Astrocyte (in vitro differentiated cells and primary cell): ENCODE measurements around the gene MRPL16.

Source experiments
- CTCF ChIP-seq: IDR thresholded peaks from 2 replicates; pipeline ENCODE4 v1.5.1; 2011; ENCODE audit warnings: low read depth, mild to moderate bottlenecking, inconsistent platforms, low read length, moderate library complexity; ENCODE audit not compliant: insufficient read depth
- EZH2 ChIP-seq: IDR thresholded peaks from 2 replicates; pipeline ENCODE4 v1.6.1; 2012; ENCODE audit warnings: mild to moderate bottlenecking, low read length, inconsistent platforms; ENCODE audit not compliant: insufficient read depth

- no peak for TF ChIP-seq CTCF
- no peak for TF ChIP-seq EZH2
Observed at GRCh38 chr11:59778122-59778521, 32.5 kb downstream of the MRPL16 start.
